CD4-positive, alpha-beta T cell (primary cell): Measurements from ENCODE around the gene TSHZ2. TPM values are rescaled to one million over a fixed set of nuclear protein-coding genes. Genes with fewer than 3 reads are reported as not detected.
"Not testable (repeated sequence)": the region's sequence is repeated elsewhere in the genome, so short reads cannot be mapped to it uniquely, and the experiment has no call there.

ENCODE experiments used
- ATAC-seq: fragments of 200-7000 bp; cut with Tn5 transposase; one replicate; pipeline ENCODE4 v1.10.0; 2022; ENCODE audit warnings: mild to moderate bottlenecking; ENCODE audit not compliant: poor library complexity
- CTCF ChIA-PET: fragments of 350-600 bp; sonication (Branson Sonifier 250); formaldehyde crosslinking; loops from one replicate; lab custom pipeline; 2021; ENCODE audit warnings: antibody characterized with exemption, inconsistent platforms; lab: Charles Lee
- POLR2A ChIA-PET: fragments of 350-600 bp; sonication (Branson Sonifier 250); formaldehyde crosslinking; loops from one replicate; lab custom pipeline; 2021; ENCODE audit warnings: antibody characterized with exemption, inconsistent platforms; lab: Charles Lee
- DNase-seq, 14 experiments: peaks; one replicate each; pipeline ENCODE4 v3.0.0-alpha.2; 2013 to 2020; ENCODE audit warnings: mixed read lengths in 2 of 14
- H3K27ac ChIP-seq, 2 donors: one replicate each; pipeline versions ENCODE4 v1.5.1 to v1.7.0; 2013; ENCODE audit warnings: low read length in 2 of 2, low read depth in 1 of 2, mild to moderate bottlenecking in 1 of 2
- H3K27me3 ChIP-seq, 2 experiments: 1 replicate in 1 of 2; 2 replicates in 1 of 2; pipeline versions ENCODE4 v1.6.1 to v1.7.0; 2013; ENCODE audit warnings: low read length in 2 of 2, control low read depth in 1 of 2, mild to moderate bottlenecking in 1 of 2, moderate library complexity in 1 of 2; ENCODE audit not compliant: insufficient read depth in 2 of 2, control insufficient read depth in 1 of 2
- H3K36me3 ChIP-seq: one replicate; pipeline ENCODE4 v1.6.1; 2013; ENCODE audit warnings: low read length, control low read depth; ENCODE audit not compliant: insufficient read depth
- H3K4me1 ChIP-seq: one replicate; pipeline ENCODE4 v1.6.1; 2013; ENCODE audit warnings: low read length, control low read depth; ENCODE audit not compliant: insufficient read depth
- H3K4me3 ChIP-seq: one replicate; pipeline ENCODE4 v1.5.1; 2013; ENCODE audit warnings: mild to moderate bottlenecking, low read length, moderate library complexity
- H3K9me3 ChIP-seq, 2 experiments: 1 replicate in 1 of 2; 2 replicates in 1 of 2; pipeline versions ENCODE4 v1.6.1 to v1.7.0; 2013; ENCODE audit warnings: low read length in 2 of 2, mild to moderate bottlenecking in 2 of 2, control low read depth in 1 of 2, moderate library complexity in 1 of 2; ENCODE audit not compliant: control insufficient read depth in 1 of 2, insufficient read depth in 1 of 2
- H3K27ac Mint-ChIP-seq: one replicate; pipeline ENCODE4 v1.8.0; 2020; ENCODE audit warnings: mixed read lengths
- H3K27me3 Mint-ChIP-seq: one replicate; pipeline ENCODE4 v1.8.0; 2021; ENCODE audit warnings: mixed read lengths
- H3K36me3 Mint-ChIP-seq: one replicate; pipeline ENCODE4 v1.8.0; 2021; ENCODE audit warnings: low read depth, mixed read lengths
- H3K4me1 Mint-ChIP-seq: one replicate; pipeline ENCODE4 v1.8.0; 2021; ENCODE audit warnings: low read depth, mixed read lengths
- H3K4me3 Mint-ChIP-seq: one replicate; pipeline ENCODE4 v1.8.0; 2020; ENCODE audit warnings: mild to moderate bottlenecking, mixed read lengths
- H3K9me3 Mint-ChIP-seq: one replicate; pipeline ENCODE4 v1.8.0; 2020; ENCODE audit warnings: mixed read lengths
- intact Hi-C, 2 experiments: fragments of 100-400 bp; cut with DNase I in 1 of 2; cut with micrococcal nuclease in 1 of 2; formaldehyde crosslinking; loops; one replicate each; pipeline versions ENCODE4 v1.15.1 to v1.9.0; 2023 to 2025; cut with DNase I, micrococcal nuclease
- total RNA-seq, 174 experiments: library from RNA in 2 of 174; stranded (reverse) in 2 of 174; gene quantifications; one replicate each; pipeline ENCODE4 v1.2.3 and lab custom pipeline; 2021 to 2026
- TF ChIP-seq, protein P1 (sequence below): fragments of 200-600 bp; IDR thresholded peaks from one replicate; pipeline ENCODE4 v1.8.0; 2022; ENCODE audit warnings: antibody characterized with exemption, mild to moderate bottlenecking

Gene TSHZ2
- total RNA-seq, 2 experiments from 2014 or later: 26.1 to 27.4 TPM

GRCh38 chr20:53412577-53413185 is 440.5 kb downstream of the TSHZ2 start:
- Histone ChIP-seq H3K4me1 (peaks cover 7% of the 10 kb centered on the region), H3K36me3 (no peaks in the 10 kb centered on the region), H3K27ac (no peak overlapping the region), H3K4me3 (no peak overlapping the region), H3K9me3 (no peaks in the 10 kb centered on the region), H3K27me3 (no peaks in the 10 kb centered on the region)
- Mint-ChIP-seq H3K9me3 (no peaks in the 10 kb centered on the region), H3K27ac (no peak overlapping the region), H3K27me3 (no peaks in the 10 kb centered on the region), H3K4me1 (peaks cover 11% of the 10 kb centered on the region), H3K4me3 (no peak overlapping the region), H3K36me3 (no peaks in the 10 kb centered on the region)
- intact Hi-C loops: loop anchor here in 1 of 2 experiments (5.0 to 10.0 kb wide), 2 partner anchors 530 to 782 kb away; no protein-coding TSS in a partner anchor
- ChIA-PET POLR2A (interaction anchor here (0.9 kb wide), 1 partner anchor 503 kb away, joined by 3 read pairs; no protein-coding TSS in a partner anchor), CTCF (interaction anchor here (1.5 kb wide), 1 partner anchor 528 kb away, joined by 5 read pairs; no protein-coding TSS in a partner anchor)
- no peak for DNase-seq
- ATAC-seq: no peak
- TF ChIP-seq, protein P1, sequence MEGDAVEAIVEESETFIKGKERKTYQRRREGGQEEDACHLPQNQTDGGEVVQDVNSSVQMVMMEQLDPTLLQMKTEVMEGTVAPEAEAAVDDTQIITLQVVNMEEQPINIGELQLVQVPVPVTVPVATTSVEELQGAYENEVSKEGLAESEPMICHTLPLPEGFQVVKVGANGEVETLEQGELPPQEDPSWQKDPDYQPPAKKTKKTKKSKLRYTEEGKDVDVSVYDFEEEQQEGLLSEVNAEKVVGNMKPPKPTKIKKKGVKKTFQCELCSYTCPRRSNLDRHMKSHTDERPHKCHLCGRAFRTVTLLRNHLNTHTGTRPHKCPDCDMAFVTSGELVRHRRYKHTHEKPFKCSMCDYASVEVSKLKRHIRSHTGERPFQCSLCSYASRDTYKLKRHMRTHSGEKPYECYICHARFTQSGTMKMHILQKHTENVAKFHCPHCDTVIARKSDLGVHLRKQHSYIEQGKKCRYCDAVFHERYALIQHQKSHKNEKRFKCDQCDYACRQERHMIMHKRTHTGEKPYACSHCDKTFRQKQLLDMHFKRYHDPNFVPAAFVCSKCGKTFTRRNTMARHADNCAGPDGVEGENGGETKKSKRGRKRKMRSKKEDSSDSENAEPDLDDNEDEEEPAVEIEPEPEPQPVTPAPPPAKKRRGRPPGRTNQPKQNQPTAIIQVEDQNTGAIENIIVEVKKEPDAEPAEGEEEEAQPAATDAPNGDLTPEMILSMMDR: no peak

DNA sequence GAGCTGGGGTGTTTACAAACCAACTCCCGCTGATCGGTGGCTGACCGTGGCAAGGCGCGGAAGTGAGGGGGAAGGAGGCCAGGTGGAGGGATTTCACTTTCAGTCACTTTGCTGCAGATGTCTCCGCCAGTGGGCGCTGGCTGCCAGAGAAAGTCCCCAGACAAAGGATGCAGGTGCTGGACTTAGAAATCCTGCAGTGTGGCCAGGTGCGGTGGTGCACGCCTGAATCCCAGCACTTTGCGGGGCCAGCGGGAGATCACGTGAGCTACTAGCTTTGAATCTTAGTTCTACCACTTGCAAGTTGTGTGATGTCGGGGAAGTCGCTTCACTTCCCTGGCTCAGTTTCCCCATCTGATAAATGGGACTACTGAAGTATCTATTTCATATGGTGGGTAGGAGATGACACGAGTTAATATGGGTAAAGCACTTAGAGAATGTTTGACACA is 441.1 kb downstream of the TSHZ2 start:
- no peak overlapping the region for H3K4me3 Mint-ChIP-seq
- no peaks in the 10 kb centered on the region for H3K27me3 Mint-ChIP-seq
- POLR2A ChIA-PET: interaction anchor here (0.9 kb wide), 1 partner anchor 503 kb away, joined by 3 read pairs; no protein-coding TSS in a partner anchor
- no peaks in the 10 kb centered on the region for H3K36me3 Mint-ChIP-seq
- no peaks in the 10 kb centered on the region for H3K9me3 ChIP-seq
- H3K4me1 Mint-ChIP-seq: peaks cover 11% of the 10 kb centered on the region
- no peak overlapping the region for H3K27ac ChIP-seq
- H3K27me3 ChIP-seq: no peaks in the 10 kb centered on the region
- no peak overlapping the region for H3K4me3 ChIP-seq
- CTCF ChIA-PET: interaction anchor here (1.5 kb wide), 1 partner anchor 527 kb away, joined by 5 read pairs; no protein-coding TSS in a partner anchor
- no peaks in the 10 kb centered on the region for H3K9me3 Mint-ChIP-seq
- DNase-seq: peak; percentile 12 to 70 (median 34)
- no peak overlapping the region for H3K27ac Mint-ChIP-seq
- no peaks in the 10 kb centered on the region for H3K36me3 ChIP-seq
- TF ChIP-seq, protein P1: peak; percentile 53
- intact Hi-C loops: loop anchor here in 1 of 2 experiments (5.0 to 10.0 kb wide), 2 partner anchors 529 to 782 kb away; no protein-coding TSS in a partner anchor
- H3K4me1 ChIP-seq: peaks cover 7% of the 10 kb centered on the region
- ATAC-seq: peak; percentile 24

DNA sequence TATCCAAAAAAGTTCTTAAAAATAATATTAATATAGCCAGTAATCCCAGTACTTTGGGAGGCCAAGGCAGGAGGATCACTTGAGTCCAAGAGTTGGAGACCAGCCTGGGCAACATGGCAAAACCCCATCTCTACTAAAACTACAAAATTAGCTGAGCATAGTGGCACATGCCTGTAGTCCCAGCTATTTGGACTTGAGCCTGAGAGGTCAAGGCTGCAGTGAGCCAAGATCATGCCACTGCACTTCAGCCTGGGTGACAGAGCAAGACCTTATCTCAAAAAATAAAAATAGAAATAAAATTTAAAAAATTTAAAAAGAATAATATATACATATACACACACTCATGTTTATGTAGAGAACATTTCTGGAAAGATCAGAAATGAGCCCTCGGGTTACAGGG is 441.7 kb downstream of the TSHZ2 start:
- H3K27ac ChIP-seq, ATAC-seq, H3K27ac Mint-ChIP-seq, POLR2A ChIA-PET, H3K36me3 Mint-ChIP-seq, H3K27me3 Mint-ChIP-seq, H3K27me3 ChIP-seq, H3K4me1 ChIP-seq, H3K4me3 Mint-ChIP-seq, DNase-seq, H3K9me3 Mint-ChIP-seq, H3K4me3 ChIP-seq, H3K9me3 ChIP-seq, H3K36me3 ChIP-seq: not testable (repeated sequence)
- intact Hi-C loops: loop anchor here in 1 of 2 experiments (2.0 to 10.0 kb wide), 3 partner anchors 528 to 781 kb away; no protein-coding TSS in a partner anchor
- CTCF ChIA-PET: interaction anchor here (1.5 kb wide), 1 partner anchor 527 kb away, joined by 5 read pairs; no protein-coding TSS in a partner anchor
- peaks cover 11% of the 10 kb centered on the region for H3K4me1 Mint-ChIP-seq
